ENCODE results near the gene DDX25. TPM values are rescaled to one million over a fixed set of nuclear protein-coding genes. Genes with fewer than 3 reads are reported as not detected.

The DDX25 gene
- total RNA-seq, 1 donor from 2014 or later, result under 0.01 TPM

- Histone ChIP-seq H3K9me3 (ENCODE audit: control insufficient read depth in 3 of 3, low read length in 3 of 3) (no peaks in the 10 kb centered on the region), H3K27me3 (ENCODE audit: control insufficient read depth in 3 of 3, insufficient read depth in 3 of 3, low read length in 3 of 3) (no peaks in the 10 kb centered on the region), H3K4me3 (ENCODE audit: low read length in 3 of 3) (no peak overlapping the region), H3K36me3 (ENCODE audit: control insufficient read depth in 3 of 3, insufficient read depth in 3 of 3, low read length in 3 of 3) (no peaks in the 10 kb centered on the region), H3K4me1 (ENCODE audit: control insufficient read depth in 3 of 3, insufficient read depth in 3 of 3, low read length in 3 of 3) (no peaks in the 10 kb centered on the region), H3K9ac (ENCODE audit: low read depth in 1 of 3, low read length in 3 of 3) (no peak overlapping the region), H3K27ac (ENCODE audit: low read depth, low read length) (no peak overlapping the region)
These were observed 23.0 kb upstream of the DDX25 start for GRCh38 chr11:125881291-125881690.

- no peak overlapping the region for H3K4me3 ChIP-seq (ENCODE audit: low read length in 3 of 3)
- H3K36me3 ChIP-seq (ENCODE audit: control insufficient read depth in 3 of 3, insufficient read depth in 3 of 3, low read length in 3 of 3), result no peaks in the 10 kb centered on the region
These were observed 20.9 kb upstream of the DDX25 start for GRCh38 chr11:125883375-125883774.

GRCh38 chr11:125886997-125887372 is 17.3 kb upstream of the DDX25 start:
- no peaks in the 10 kb centered on the region for H3K27me3 ChIP-seq (ENCODE audit: control insufficient read depth in 3 of 3, insufficient read depth in 3 of 3, low read length in 3 of 3)
- peaks cover 7 to 11% (median 10%) of the 10 kb centered on the region in 3 donors for H3K4me1 ChIP-seq (ENCODE audit: control insufficient read depth in 3 of 3, insufficient read depth in 3 of 3, low read length in 3 of 3)
- no peaks in the 10 kb centered on the region for H3K36me3 ChIP-seq (ENCODE audit: control insufficient read depth in 3 of 3, insufficient read depth in 3 of 3, low read length in 3 of 3)
- peak overlapping the region; percentile 80 to 95 (median 91) for H3K4me3 ChIP-seq (ENCODE audit: low read length in 3 of 3)
- peak overlapping the region; percentile 88 for H3K27ac ChIP-seq (ENCODE audit: low read depth, low read length)
- peak overlapping the region; percentile 59 to 76 (median 68) for H3K9ac ChIP-seq (ENCODE audit: low read depth in 1 of 3, low read length in 3 of 3)
- no peaks in the 10 kb centered on the region for H3K9me3 ChIP-seq (ENCODE audit: control insufficient read depth in 3 of 3, low read length in 3 of 3)

More at GRCh38 chr11:125883375-125883774, 20.9 kb upstream of the DDX25 start:
- Histone ChIP-seq H3K27ac (ENCODE audit: low read depth, low read length) (no peak overlapping the region), H3K4me1 (ENCODE audit: control insufficient read depth in 3 of 3, insufficient read depth in 3 of 3, low read length in 3 of 3) (peaks cover 7 to 11% (median 10%) of the 10 kb centered on the region in 3 donors), H3K27me3 (ENCODE audit: control insufficient read depth in 3 of 3, insufficient read depth in 3 of 3, low read length in 3 of 3) (no peaks in the 10 kb centered on the region), H3K9me3 (ENCODE audit: control insufficient read depth in 3 of 3, low read length in 3 of 3) (no peaks in the 10 kb centered on the region), H3K9ac (ENCODE audit: low read depth in 1 of 3, low read length in 3 of 3) (no peak overlapping the region)

- Histone ChIP-seq H3K9ac (ENCODE audit: low read depth in 1 of 3, low read length in 3 of 3) (peak within 1 kb of the TSS; percentile 76 to 87 (median 85)), H3K36me3 (ENCODE audit: control insufficient read depth in 3 of 3, insufficient read depth in 3 of 3, low read length in 3 of 3) (peaks cover 0 to 3% (median 0%) of the 10 kb centered on the region in 3 donors), H3K4me1 (ENCODE audit: control insufficient read depth in 3 of 3, insufficient read depth in 3 of 3, low read length in 3 of 3) (peaks cover 7 to 11% (median 10%) of the 10 kb centered on the region in 3 donors), H3K27me3 (ENCODE audit: control insufficient read depth in 3 of 3, insufficient read depth in 3 of 3, low read length in 3 of 3) (no peaks in the 10 kb centered on the region), H3K9me3 (ENCODE audit: control insufficient read depth in 3 of 3, low read length in 3 of 3) (no peaks in the 10 kb centered on the region), H3K4me3 (ENCODE audit: low read length in 3 of 3) (peak within 1 kb of the TSS; percentile 80 to 95 (median 91)), H3K27ac (ENCODE audit: low read depth, low read length) (peak within 1 kb of the TSS; percentile 88)
These were observed 16.7 kb upstream of the DDX25 start, which contains the start of gene HYLS1 for GRCh38 chr11:125887373-125888324. HYLS1 (plus strand) TSS chr11:125887668; CDS start chr11:125899369, 11,701 bp downstream.

- Histone ChIP-seq H3K4me3 (ENCODE audit: low read length in 3 of 3) (no peak overlapping the region), H3K27ac (ENCODE audit: low read depth, low read length) (no peak overlapping the region), H3K9ac (ENCODE audit: low read depth in 1 of 3, low read length in 3 of 3) (no peak overlapping the region), H3K36me3 (ENCODE audit: control insufficient read depth in 3 of 3, insufficient read depth in 3 of 3, low read length in 3 of 3) (peaks cover 7 to 29% (median 12%) of the 10 kb centered on the region in 3 donors), H3K4me1 (ENCODE audit: control insufficient read depth in 3 of 3, insufficient read depth in 3 of 3, low read length in 3 of 3) (peaks cover 7 to 11% (median 10%) of the 10 kb centered on the region in 3 donors), H3K27me3 (ENCODE audit: control insufficient read depth in 3 of 3, insufficient read depth in 3 of 3, low read length in 3 of 3) (no peaks in the 10 kb centered on the region), H3K9me3 (ENCODE audit: control insufficient read depth in 3 of 3, low read length in 3 of 3) (no peaks in the 10 kb centered on the region)
These were observed 13.7 kb upstream of the DDX25 start for GRCh38 chr11:125890447-125891100.

- Histone ChIP-seq H3K9ac (ENCODE audit: low read depth in 1 of 3, low read length in 3 of 3) (no peak overlapping the region), H3K27ac (ENCODE audit: low read depth, low read length) (no peak overlapping the region), H3K27me3 (ENCODE audit: control insufficient read depth in 3 of 3, insufficient read depth in 3 of 3, low read length in 3 of 3) (no peaks in the 10 kb centered on the region), H3K4me3 (ENCODE audit: low read length in 3 of 3) (no peak overlapping the region), H3K9me3 (ENCODE audit: control insufficient read depth in 3 of 3, low read length in 3 of 3) (no peaks in the 10 kb centered on the region), H3K36me3 (ENCODE audit: control insufficient read depth in 3 of 3, insufficient read depth in 3 of 3, low read length in 3 of 3) (peaks cover 9 to 33% (median 14%) of the 10 kb centered on the region in 3 donors), H3K4me1 (ENCODE audit: control insufficient read depth in 3 of 3, insufficient read depth in 3 of 3, low read length in 3 of 3) (peaks cover 4 to 7% (median 7%) of the 10 kb centered on the region in 3 donors)
These were observed 12.2 kb upstream of the DDX25 start for GRCh38 chr11:125892071-125892470.

GRCh38 chr11:125892994-125893393 is 11.3 kb upstream of the DDX25 start:
- no peak overlapping the region for H3K4me3 ChIP-seq (ENCODE audit: low read length in 3 of 3)
- H3K4me1 ChIP-seq (ENCODE audit: control insufficient read depth in 3 of 3, insufficient read depth in 3 of 3, low read length in 3 of 3), result peaks cover under 1 to 4% (median 4%) of the 10 kb centered on the region in 3 donors
- no peak overlapping the region for H3K9ac ChIP-seq (ENCODE audit: low read depth in 1 of 3, low read length in 3 of 3)
- H3K9me3 ChIP-seq (ENCODE audit: control insufficient read depth in 3 of 3, low read length in 3 of 3), result no peaks in the 10 kb centered on the region
- H3K27me3 ChIP-seq (ENCODE audit: control insufficient read depth in 3 of 3, insufficient read depth in 3 of 3, low read length in 3 of 3), result no peaks in the 10 kb centered on the region
- peaks cover 9 to 33% (median 14%) of the 10 kb centered on the region in 3 donors for H3K36me3 ChIP-seq (ENCODE audit: control insufficient read depth in 3 of 3, insufficient read depth in 3 of 3, low read length in 3 of 3)
- no peak overlapping the region for H3K27ac ChIP-seq (ENCODE audit: low read depth, low read length)

- H3K9me3 ChIP-seq (ENCODE audit: control insufficient read depth in 3 of 3, low read length in 3 of 3), result no peaks in the 10 kb centered on the region
- peaks cover 6 to 11% (median 7%) of the 10 kb centered on the region in 3 donors for H3K36me3 ChIP-seq (ENCODE audit: control insufficient read depth in 3 of 3, insufficient read depth in 3 of 3, low read length in 3 of 3)
- no peak overlapping the region for H3K9ac ChIP-seq (ENCODE audit: low read depth in 1 of 3, low read length in 3 of 3)
- peaks cover 13 to 16% (median 16%) of the 10 kb centered on the region in 3 donors for H3K4me1 ChIP-seq (ENCODE audit: control insufficient read depth in 3 of 3, insufficient read depth in 3 of 3, low read length in 3 of 3)
- no peak overlapping the region for H3K27ac ChIP-seq (ENCODE audit: low read depth, low read length)
- peak overlapping the region in 2 of 3 donors; percentile 21 to 23 for H3K4me3 ChIP-seq (ENCODE audit: low read length in 3 of 3)
- peaks cover 8 to 19% (median 18%) of the 10 kb centered on the region in 3 donors for H3K27me3 ChIP-seq (ENCODE audit: control insufficient read depth in 3 of 3, insufficient read depth in 3 of 3, low read length in 3 of 3)
These were observed 2.4 kb upstream of the DDX25 start for GRCh38 chr11:125901872-125902271.

GRCh38 chr11:125902277-125902926 is 1.9 kb upstream of the DDX25 start:
- Histone ChIP-seq H3K36me3 (ENCODE audit: control insufficient read depth in 3 of 3, insufficient read depth in 3 of 3, low read length in 3 of 3) (peaks cover 6 to 11% (median 7%) of the 10 kb centered on the region in 3 donors), H3K4me3 (ENCODE audit: low read length in 3 of 3) (peak overlapping the region; percentile 89 to 96 (median 91)), H3K4me1 (ENCODE audit: control insufficient read depth in 3 of 3, insufficient read depth in 3 of 3, low read length in 3 of 3) (peaks cover 13 to 16% (median 16%) of the 10 kb centered on the region in 3 donors), H3K9ac (ENCODE audit: low read depth in 1 of 3, low read length in 3 of 3) (peak overlapping the region; percentile 88 to 95 (median 90)), H3K27ac (ENCODE audit: low read depth, low read length) (peak overlapping the region; percentile 93), H3K9me3 (ENCODE audit: control insufficient read depth in 3 of 3, low read length in 3 of 3) (no peaks in the 10 kb centered on the region), H3K27me3 (ENCODE audit: control insufficient read depth in 3 of 3, insufficient read depth in 3 of 3, low read length in 3 of 3) (peaks cover 8 to 19% (median 18%) of the 10 kb centered on the region in 3 donors)
